ENCODE measurements around the gene ZC3H8. TPM values are rescaled to one million over a fixed set of nuclear protein-coding genes. Genes with fewer than 3 reads are reported as not detected.

Gene ZC3H8
- total and polyA plus RNA-seq, 2 donors (not counting 1 experiment from before 2014, with no cell fraction given) = 5.5 to 26.0 TPM

DNA sequence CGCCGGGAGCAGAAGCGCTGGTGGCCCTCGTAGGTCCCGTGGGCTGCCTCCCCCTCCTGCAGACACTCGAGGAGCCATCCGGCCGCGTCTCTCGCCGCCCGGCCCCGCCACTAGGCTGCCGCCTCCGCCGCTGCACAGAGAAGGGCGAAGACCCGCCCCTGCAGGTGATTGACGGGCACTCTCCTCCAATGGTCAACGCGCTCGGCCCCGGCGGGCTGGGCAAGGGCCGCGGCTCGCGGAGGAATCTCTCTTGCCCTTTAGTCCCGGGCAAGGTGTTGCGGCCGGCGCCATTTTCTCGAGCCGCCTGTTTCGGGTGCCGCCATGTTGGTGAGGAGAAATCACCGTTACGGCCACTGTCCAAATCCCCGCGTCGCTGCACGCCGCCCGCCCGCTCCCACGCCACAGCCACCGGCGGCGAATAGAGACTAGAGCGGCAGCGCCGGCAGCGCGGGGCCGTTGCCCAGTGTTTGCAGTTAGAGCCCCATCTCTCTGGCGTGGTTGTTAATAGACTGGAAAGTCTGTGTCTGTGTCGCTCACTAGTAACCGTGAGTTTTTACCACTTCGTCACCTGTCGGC lies 20.6 kb upstream of the ZC3H8 start, which contains the start of gene ZC3H6:
Gene ZC3H6 (plus strand): TSS at position 287 of the 576 bp plus-strand sequence. CDS start 398 bp downstream, outside the sequence.
- Histone ChIP-seq H3K9ac (ENCODE audit: low read length) (peak within 1 kb of the TSS; percentile 100), H3K27me3 (replicated peaks in 1 of 4; ENCODE audit: control extremely low read depth in 1 of 4, control insufficient read depth in 3 of 4, insufficient read depth in 4 of 4, low read length in 3 of 4) (no peaks in the 10 kb centered on the region), H3K4me1 (ENCODE audit: control insufficient read depth in 2 of 2, insufficient read depth in 2 of 2, low read length in 2 of 2) (peaks cover 4 to 10% of the 10 kb centered on the region in 2 donors), H3K79me2 (ENCODE audit: control insufficient read depth, insufficient read depth, low read length) (peaks cover 7% of the 10 kb centered on the region), H3K4me2 (replicated peaks; ENCODE audit: low read depth, low read length, poor library complexity, severe bottlenecking) (peak within 1 kb of the TSS; percentile 86), H3K27ac (ENCODE audit: low read length in 2 of 2) (peak within 1 kb of the TSS; percentile 99 to 100), H3K9me3 (ENCODE audit: control extremely low read depth in 1 of 3, control insufficient read depth in 2 of 3, insufficient read depth in 1 of 3, low read length in 2 of 3) (no peaks in the 10 kb centered on the region), H2AFZ (ENCODE audit: insufficient read depth, low read depth, low read length, poor library complexity, severe bottlenecking) (peak within 1 kb of the TSS; percentile 86), H3K4me3 (ENCODE audit: control extremely low read depth in 1 of 5, extremely low read depth in 1 of 5, insufficient read depth in 1 of 5, low read depth in 2 of 5, low read length in 4 of 5) (peak within 1 kb of the TSS; percentile 85 to 99 (median 97)), H4K20me1 (ENCODE audit: control insufficient read depth, insufficient read depth, low read length, poor library complexity, severe bottlenecking) (no peaks in the 10 kb centered on the region), H3K36me3 (replicated peaks in 1 of 2; ENCODE audit: control extremely low read depth in 1 of 2, control insufficient read depth in 1 of 2, extremely low read depth in 1 of 2, insufficient read depth in 2 of 2, low read length in 1 of 2) (no peaks in the 10 kb centered on the region)
- Mint-ChIP-seq H3K4me1 (peaks cover 15% of the 10 kb centered on the region), H3K27me3 (no peaks in the 10 kb centered on the region), H3K9me3 (ENCODE audit: insufficient read depth) (no peaks in the 10 kb centered on the region), H3K4me3 (peak within 1 kb of the TSS; percentile 96), H3K27ac (peak within 1 kb of the TSS; percentile 100)
- under 1% methylated on average over 60 of the region's 60 CpGs for WGBS (ENCODE audit: insufficient coverage)
- peak; percentile 100 for DNase-seq
- POLR2A ChIA-PET = interaction anchor here (0.7 to 1.7 kb wide), 5 partner anchors 13 to 221 kb away, joined by 4 to 13 read pairs (median 4); partner anchors contain the start of genes TMEM87B and ZC3H8
- peak; percentile 89 for ATAC-seq (ENCODE audit: low read depth)
- CTCF ChIA-PET = interaction anchor here (3.2 kb wide), 1 partner anchor 16 kb away, joined by 22 read pairs; no protein-coding TSS in a partner anchor
- intact Hi-C loops (cut with micrococcal nuclease) = loop anchor here (1.0 to 5.0 kb wide), 6 partner anchors 20 to 1598 kb away; partner anchors contain the start of genes ANAPC1, BUB1, POLR1B and SLC20A1
- TF ChIP-seq CTCF (IDR thresholded peaks at IDR 0.05) (no peak), EZH2 (IDR thresholded peaks at IDR 0.05; ENCODE audit: borderline replicate concordance, insufficient read depth, low read depth, low read length, poor library complexity, severe bottlenecking) (no peak)

GRCh38 chr2:112273349-112273748 lies 18.5 kb upstream of the ZC3H8 start:
- H3K79me2 ChIP-seq (ENCODE audit: control insufficient read depth, insufficient read depth, low read length) = peaks cover 7% of the 10 kb centered on the region
- H3K4me2 ChIP-seq (replicated peaks; ENCODE audit: low read depth, low read length, poor library complexity, severe bottlenecking) = no peak overlapping the region
- Mint-ChIP-seq H3K4me3 (peak overlapping the region; percentile 45), H3K27ac (peak overlapping the region; percentile 41), H3K9me3 (ENCODE audit: insufficient read depth) (peaks cover 3% of the 10 kb centered on the region), H3K27me3 (no peaks in the 10 kb centered on the region), H3K4me1 (peaks cover 11% of the 10 kb centered on the region)
- H3K27ac ChIP-seq (ENCODE audit: low read length in 2 of 2) = peak overlapping the region in 1 of 2 donors; percentile 25
- no peaks in the 10 kb centered on the region for H4K20me1 ChIP-seq (ENCODE audit: control insufficient read depth, insufficient read depth, low read length, poor library complexity, severe bottlenecking)
- H3K9ac ChIP-seq (ENCODE audit: low read length) = no peak overlapping the region
- H3K4me1 ChIP-seq (ENCODE audit: control insufficient read depth in 2 of 2, insufficient read depth in 2 of 2, low read length in 2 of 2) = peaks cover 4 to 10% of the 10 kb centered on the region in 2 donors
- H3K4me3 ChIP-seq (ENCODE audit: control extremely low read depth in 1 of 5, extremely low read depth in 1 of 5, insufficient read depth in 1 of 5, low read depth in 2 of 5, low read length in 4 of 5) = no peak overlapping the region
- 91% methylated on average over 4 of the region's 5 CpGs for WGBS (ENCODE audit: insufficient coverage)
- intact Hi-C loops (cut with micrococcal nuclease) = no loop called here
- ChIA-PET CTCF (interaction anchor here (0.9 to 3.2 kb wide), 4 partner anchors 8 to 20 kb away, joined by 4 to 22 read pairs (median 4); partner anchors contain the start of gene ZC3H8), POLR2A (interaction anchor here (0.6 kb wide), 1 partner anchor 136 kb away, joined by 3 read pairs; no protein-coding TSS in a partner anchor)
- H3K36me3 ChIP-seq (replicated peaks in 1 of 2; ENCODE audit: control extremely low read depth in 1 of 2, control insufficient read depth in 1 of 2, extremely low read depth in 1 of 2, insufficient read depth in 2 of 2, low read length in 1 of 2) = no peaks in the 10 kb centered on the region
- no peak for ATAC-seq (ENCODE audit: low read depth)
- no peaks in the 10 kb centered on the region for H3K9me3 ChIP-seq (ENCODE audit: control extremely low read depth in 1 of 3, control insufficient read depth in 2 of 3, insufficient read depth in 1 of 3, low read length in 2 of 3)
- no peaks in the 10 kb centered on the region for H3K27me3 ChIP-seq (replicated peaks in 1 of 4; ENCODE audit: control extremely low read depth in 1 of 4, control insufficient read depth in 3 of 4, insufficient read depth in 4 of 4, low read length in 3 of 4)
- no peak for DNase-seq
- H2AFZ ChIP-seq (ENCODE audit: insufficient read depth, low read depth, low read length, poor library complexity, severe bottlenecking) = peak overlapping the region; percentile 17
- TF ChIP-seq CTCF (IDR thresholded peaks at IDR 0.05) = no peak
- no peak for TF ChIP-seq EZH2 (IDR thresholded peaks at IDR 0.05; ENCODE audit: borderline replicate concordance, insufficient read depth, low read depth, low read length, poor library complexity, severe bottlenecking)

All from B cell (primary cell).